Measurements from ENCODE around the gene CCDC69.
"Not testable (repeated sequence)": the region's sequence is repeated elsewhere in the genome, so short reads cannot be mapped to it uniquely, and the experiment has no call there.

The CCDC69 gene

GRCh38 chr5:151222790-151223446 is 974 bp downstream of the CCDC69 start:
- in situ Hi-C loops (cut with MboI; ENCODE audit: low sequenced_read_pairs) = no loop called here

DNA sequence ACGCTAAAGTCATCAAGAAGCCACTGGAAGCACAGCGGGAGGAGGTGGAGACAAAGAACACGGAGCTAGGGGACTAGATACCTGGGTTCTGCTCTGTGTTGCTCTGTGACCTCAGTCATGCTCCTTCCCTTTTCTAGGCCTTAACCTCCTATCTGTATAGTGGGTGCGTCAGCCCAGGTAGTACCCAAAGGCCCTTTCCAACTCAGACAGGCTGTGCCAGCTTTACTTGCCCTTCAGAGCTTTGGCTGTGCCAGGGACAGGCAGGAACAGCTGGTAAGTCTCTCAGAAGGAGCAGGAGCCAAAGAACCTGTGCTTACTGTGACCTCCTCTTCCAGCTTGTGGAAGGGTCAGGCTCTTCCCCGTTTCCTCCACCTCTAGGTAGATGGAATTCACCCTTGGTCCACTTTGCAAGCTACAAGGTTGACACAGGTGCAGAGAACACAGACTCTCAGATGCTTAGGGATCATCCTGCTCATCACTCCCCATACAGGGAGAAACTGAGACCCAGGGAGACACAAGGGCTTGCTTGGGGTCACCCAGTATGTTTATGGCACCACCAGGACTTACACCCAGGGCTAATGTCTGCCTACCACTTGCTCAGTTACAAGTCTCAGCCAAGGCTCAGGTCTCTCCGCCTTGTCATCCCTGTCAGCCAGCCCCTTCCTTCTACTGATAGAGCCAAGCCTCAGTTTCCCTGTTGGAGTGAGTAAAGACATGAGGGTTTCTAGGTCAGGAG is 1.7 kb downstream of the CCDC69 start:
- in situ Hi-C loops (cut with MboI; ENCODE audit: low sequenced_read_pairs) = no loop called here

GRCh38 chr5:151221574-151221973 is 2.3 kb downstream of the CCDC69 start:
- in situ Hi-C loops (cut with MboI; ENCODE audit: low sequenced_read_pairs) = no loop called here

GRCh38 chr5:151219789-151220188 is 4.1 kb downstream of the CCDC69 start:
- in situ Hi-C loops (cut with MboI; ENCODE audit: low sequenced_read_pairs) = no loop called here

DNA sequence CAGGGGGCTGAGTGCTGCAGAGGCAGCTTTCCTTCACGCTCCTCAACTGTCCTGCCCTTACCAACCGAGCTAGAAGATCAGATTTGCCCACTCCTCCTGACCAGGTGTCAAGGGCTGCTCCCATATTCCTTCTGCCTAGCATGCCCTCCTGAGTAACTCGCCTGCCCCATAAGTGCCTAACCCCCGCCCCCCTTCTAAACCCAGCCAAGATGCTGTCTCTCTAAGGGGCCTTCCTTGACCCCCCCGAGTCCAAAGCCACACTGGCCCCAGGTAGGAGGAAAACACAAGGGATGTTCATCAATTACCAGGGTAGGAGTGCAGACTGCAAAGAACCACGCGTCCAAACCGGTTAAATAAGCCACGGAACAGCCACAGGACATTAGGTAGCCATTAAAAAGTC is 4.8 kb downstream of the CCDC69 start:
- in situ Hi-C loops (cut with MboI; ENCODE audit: low sequenced_read_pairs) = no loop called here

- in situ Hi-C loops (cut with MboI; ENCODE audit: low sequenced_read_pairs) = no loop called here
These were observed 5.7 kb downstream of the CCDC69 start for GRCh38 chr5:151218177-151218576.

DNA sequence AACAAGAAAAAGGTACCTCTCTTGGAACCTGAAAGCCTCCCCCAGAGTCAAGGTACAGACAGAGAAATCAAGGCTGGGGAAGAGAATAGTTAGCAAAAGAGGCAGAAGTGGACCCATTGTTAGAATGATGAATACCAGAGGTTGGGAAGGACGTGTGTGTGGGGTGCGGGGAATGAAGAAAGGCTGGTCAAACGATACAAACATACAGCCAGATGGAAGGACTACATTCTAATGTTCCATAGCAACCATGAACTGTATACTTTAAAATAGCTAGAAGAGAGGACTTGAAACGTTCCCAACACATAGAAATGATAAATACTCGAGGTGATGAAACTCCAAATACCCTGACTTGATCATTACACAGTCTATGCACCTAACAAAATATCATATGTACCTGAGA is 7.1 kb downstream of the CCDC69 start:
- in situ Hi-C loops (cut with MboI; ENCODE audit: low sequenced_read_pairs) = no loop called here

GRCh38 chr5:151215546-151215880 is 8.4 kb downstream of the CCDC69 start:
- in situ Hi-C loops (cut with MboI; ENCODE audit: low sequenced_read_pairs) = no loop called here

- in situ Hi-C loops (cut with MboI; ENCODE audit: low sequenced_read_pairs) = no loop called here
These were observed 9.0 kb downstream of the CCDC69 start for GRCh38 chr5:151214614-151215545.

- in situ Hi-C loops (cut with MboI; ENCODE audit: low sequenced_read_pairs) = no loop called here
These were observed 9.9 kb downstream of the CCDC69 start for GRCh38 chr5:151213803-151214613.

- in situ Hi-C loops (cut with MboI; ENCODE audit: low sequenced_read_pairs) = no loop called here
These were observed 11.5 kb downstream of the CCDC69 start for GRCh38 chr5:151212406-151212798.

DNA sequence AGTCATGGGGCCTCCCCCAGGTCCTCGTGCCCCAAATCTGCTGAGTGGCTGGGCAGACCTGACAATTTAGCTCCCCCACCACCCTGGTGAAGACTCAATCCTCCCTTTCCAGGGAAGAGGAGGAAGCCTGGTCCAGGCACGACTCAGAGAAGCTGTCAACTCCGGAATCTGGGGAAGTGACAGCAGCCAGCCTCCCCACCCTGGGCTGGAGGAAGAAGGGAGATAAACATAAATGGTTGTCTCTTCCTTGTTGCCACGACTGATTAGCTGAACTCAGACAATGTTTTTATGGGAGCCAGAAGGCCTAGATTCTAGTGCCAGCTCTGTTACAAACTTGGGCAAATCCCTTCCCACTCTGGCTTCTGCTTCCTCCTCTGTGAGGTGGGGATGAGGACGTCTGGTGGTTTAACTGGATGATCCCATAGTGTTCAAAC is 15.4 kb downstream of the CCDC69 start:
- in situ Hi-C loops (cut with MboI; ENCODE audit: low sequenced_read_pairs) = no loop called here

DNA sequence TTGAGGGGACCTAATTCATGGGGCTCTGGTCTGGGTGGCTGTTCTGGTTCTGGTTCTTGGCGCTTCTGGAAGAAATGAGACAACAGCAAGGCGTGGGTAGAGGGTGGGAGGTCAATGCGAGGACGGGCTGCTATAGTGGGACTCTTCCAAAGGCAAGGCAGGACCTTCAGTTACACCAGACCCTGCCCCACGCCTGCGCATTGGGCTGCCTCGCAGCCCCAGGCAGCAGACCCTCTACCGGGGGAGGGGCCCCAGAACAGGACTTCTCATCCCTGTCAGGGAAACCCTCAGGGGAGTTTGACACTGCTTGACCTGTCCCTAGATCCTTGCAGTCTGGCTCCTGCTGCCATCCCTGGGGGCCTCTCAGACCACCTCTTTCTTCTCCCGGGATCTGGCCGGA is 18.5 kb downstream of the CCDC69 start:
- in situ Hi-C loops (cut with MboI; ENCODE audit: low sequenced_read_pairs) = no loop called here

DNA sequence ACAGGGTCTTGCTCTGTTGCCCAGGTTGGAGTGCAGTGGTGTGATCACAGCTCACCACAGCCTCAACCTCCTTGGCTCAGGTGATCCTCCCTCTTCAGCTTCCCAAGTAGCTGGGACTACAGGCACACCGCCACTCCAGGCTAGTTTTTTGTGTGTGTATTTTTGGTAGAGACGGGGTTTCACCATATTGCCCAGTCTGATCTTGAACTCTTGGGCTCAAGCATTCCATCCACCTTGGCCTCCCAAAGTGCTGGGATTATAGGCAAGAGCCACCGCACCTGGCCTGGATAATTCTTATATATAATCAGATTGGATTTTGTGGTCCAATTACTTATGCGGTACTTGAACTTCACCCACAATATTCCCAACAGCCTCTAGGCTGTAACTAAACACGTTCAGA is 19.8 kb downstream of the CCDC69 start:
- in situ Hi-C loops (cut with MboI; ENCODE audit: low sequenced_read_pairs) = no loop called here

GRCh38 chr5:151202381-151203139 is 21.3 kb downstream of the CCDC69 start:
- in situ Hi-C loops (cut with MboI; ENCODE audit: low sequenced_read_pairs) = no loop called here

- in situ Hi-C loops (cut with MboI; ENCODE audit: low sequenced_read_pairs) = no loop called here
These were observed 22.8 kb downstream of the CCDC69 start for GRCh38 chr5:151200913-151201595.

DNA sequence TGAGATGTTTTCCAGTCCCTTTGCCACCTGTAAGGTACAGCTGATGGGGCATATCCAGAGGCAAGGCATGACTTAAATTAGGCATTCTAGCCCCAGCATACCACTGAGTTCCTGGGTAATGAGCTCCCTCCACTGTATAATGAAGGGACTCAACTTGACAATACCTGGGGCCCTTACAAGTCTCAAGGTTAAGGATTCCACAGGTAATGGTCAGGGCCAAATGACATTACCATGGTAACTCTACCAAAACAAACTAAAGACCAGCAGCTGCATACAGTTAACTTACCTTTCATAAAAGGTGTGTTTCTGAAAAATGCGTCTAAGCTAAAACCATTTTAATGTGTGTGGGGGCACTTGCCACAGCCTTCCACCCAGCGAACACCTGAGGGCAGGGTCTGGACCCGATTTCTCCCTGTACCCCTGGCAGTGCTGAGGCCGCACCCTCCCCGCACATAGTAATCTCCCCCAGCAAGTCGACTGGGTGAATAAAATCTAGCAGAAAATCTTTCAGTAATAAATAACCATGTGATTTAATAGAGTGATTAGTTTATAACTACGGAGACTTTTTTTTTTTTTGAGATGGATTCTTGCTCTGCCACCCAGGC is 24.2 kb downstream of the CCDC69 start:
- in situ Hi-C loops (cut with MboI; ENCODE audit: low sequenced_read_pairs) = no loop called here

DNA sequence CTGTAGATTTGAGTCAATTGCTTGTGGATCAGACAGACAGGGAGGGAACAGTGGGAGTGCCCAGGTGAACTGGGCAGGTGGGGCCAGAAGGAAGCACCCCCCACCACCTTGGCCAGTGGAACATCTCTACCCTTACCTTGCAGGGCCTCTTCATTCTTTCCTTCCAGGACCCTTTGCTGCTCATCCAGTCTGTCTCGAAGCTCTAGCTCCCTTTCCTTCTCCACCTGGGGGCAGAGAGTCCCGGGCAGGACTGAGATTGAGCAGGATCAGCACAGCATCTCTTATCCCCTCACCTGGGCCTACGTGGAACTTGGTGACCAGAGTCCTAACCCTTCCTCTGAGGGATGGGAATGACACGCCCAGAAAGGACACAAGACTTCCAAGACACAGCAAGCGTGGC is 25.0 kb downstream of the CCDC69 start:
- in situ Hi-C loops (cut with MboI; ENCODE audit: low sequenced_read_pairs) = no loop called here

DNA sequence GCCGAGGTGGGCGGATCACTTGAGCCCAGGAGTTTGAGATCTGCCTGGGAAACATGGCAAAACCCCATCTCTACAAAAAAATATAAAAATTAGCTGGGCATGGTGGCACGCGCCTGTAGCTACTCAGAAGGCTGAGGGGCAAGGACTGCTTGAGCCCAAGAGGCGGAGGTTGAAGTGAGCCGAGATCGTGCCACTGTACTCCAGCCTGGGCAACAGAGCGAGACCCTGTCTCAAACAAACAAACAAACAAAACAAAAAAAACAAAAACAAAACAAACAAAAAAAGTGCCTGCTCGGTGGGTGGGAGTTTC is 26.6 kb downstream of the CCDC69 start:
- in situ Hi-C loops (cut with MboI; ENCODE audit: low sequenced_read_pairs) = not testable (repeated sequence)
